Activated CD8-positive, alpha-beta memory T cell treated with anti-CD3 and anti-CD28 coated beads, Interleukin-2, amount 50 U/mL, for 48 hours (primary cell): ENCODE results near the gene WDR54.
"Not testable (repeated sequence)": the region's sequence is repeated elsewhere in the genome, so short reads cannot be mapped to it uniquely, and the experiment has no call there.

Experiments
- DNase-seq: peaks from one replicate; pipeline ENCODE4 v3.0.0-alpha.2; 2020

WDR54 gene

GRCh38 chr2:74430502-74430901 is 9.0 kb downstream of the WDR54 start:
- DNase-seq = no peak

GRCh38 chr2:74436111-74436805 is 14.7 kb downstream of the WDR54 start:
- DNase-seq = no peak

- DNase-seq = no peak
These were observed 15.5 kb downstream of the WDR54 start for GRCh38 chr2:74436848-74437695.

GRCh38 chr2:74438248-74438647 is 16.7 kb downstream of the WDR54 start:
- DNase-seq = no peak

GRCh38 chr2:74439373-74439772 is 17.8 kb downstream of the WDR54 start:
- DNase-seq = no peak

GRCh38 chr2:74439803-74440377 is 18.4 kb downstream of the WDR54 start:
- DNase-seq = no peak

- DNase-seq = peak; percentile 78
These were observed 19.0 kb downstream of the WDR54 start for GRCh38 chr2:74440378-74441169.

- no peak for DNase-seq
These were observed 19.7 kb downstream of the WDR54 start for GRCh38 chr2:74441170-74441689.

- peak; percentile 76 for DNase-seq
These were observed 20.4 kb downstream of the WDR54 start, which contains the start of gene RTKN for GRCh38 chr2:74441690-74442482. TSS of gene RTKN (minus strand) at chr2:74441937. CDS start at chr2:74441816, 121 bp downstream.

GRCh38 chr2:74442483-74443297 is 21.2 kb downstream of the WDR54 start:
- not testable (repeated sequence) for DNase-seq

- no peak for DNase-seq
These were observed 23.2 kb downstream of the WDR54 start for GRCh38 chr2:74444498-74445318.

- no peak for DNase-seq
These were observed 25.9 kb downstream of the WDR54 start for GRCh38 chr2:74447230-74447999.

- no peak for DNase-seq
These were observed 27.2 kb downstream of the WDR54 start for GRCh38 chr2:74448771-74449170.

- no peak for DNase-seq
These were observed 29.1 kb downstream of the WDR54 start for GRCh38 chr2:74450570-74451190.

GRCh38 chr2:74454654-74455511 is 33.4 kb downstream of the WDR54 start, which contains the start of gene INO80B:
TSS of gene INO80B (plus strand) at chr2:74455087. CDS start at chr2:74455117, 30 bp downstream.
- peak; percentile 97 for DNase-seq

- DNase-seq = no peak
These were observed 35.6 kb downstream of the WDR54 start for GRCh38 chr2:74457129-74457548.

GRCh38 chr2:74457549-74458131 is 36.1 kb downstream of the WDR54 start:
- peak; percentile 91 for DNase-seq
